ENCODE data around the gene SPAG16. TPM values are rescaled to one million over a fixed set of nuclear protein-coding genes. Genes with fewer than 3 reads are reported as not detected.

The SPAG16 gene
- total and polyA plus RNA-seq, 3 donors from 2014 or later: 69.7 to 111 (median 80.7) TPM

DNA sequence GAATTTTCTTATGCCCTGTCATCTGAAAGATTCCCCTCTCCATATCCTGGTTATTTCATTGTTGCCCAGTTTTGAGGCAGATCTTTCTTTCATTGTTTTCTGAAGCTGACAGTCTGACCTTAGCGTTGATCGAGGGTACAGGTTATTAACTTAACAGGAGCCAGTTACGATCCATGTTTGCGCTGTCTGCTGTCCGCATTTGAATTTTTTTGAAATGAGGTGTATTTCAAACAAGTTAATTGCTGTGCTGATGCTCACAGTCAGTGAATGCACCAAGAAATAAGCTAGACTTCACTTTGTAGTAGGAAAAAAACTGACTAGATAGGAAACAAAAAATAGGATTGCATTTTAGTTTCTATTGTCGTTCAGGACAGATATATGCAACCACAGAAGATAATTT, 34.8 kb upstream of the SPAG16 start:
- no peaks in the 10 kb centered on the region for H3K36me3 ChIP-seq (ENCODE audit: low read depth, missing control alignments)
- WGBS, 2 donors: 69 to 77% methylated on average over 6 of the region's 6 CpGs
- no peak overlapping the region for H3K4me3 ChIP-seq
- no peak overlapping the region for H3K27ac ChIP-seq
- peaks cover 7% of the 10 kb centered on the region for H3K4me1 ChIP-seq
- no peaks in the 10 kb centered on the region for H3K9me3 ChIP-seq
- no peak for TF ChIP-seq POLR2A (IDR thresholded peaks at IDR 0.05)
- TF ChIP-seq, protein P1, sequence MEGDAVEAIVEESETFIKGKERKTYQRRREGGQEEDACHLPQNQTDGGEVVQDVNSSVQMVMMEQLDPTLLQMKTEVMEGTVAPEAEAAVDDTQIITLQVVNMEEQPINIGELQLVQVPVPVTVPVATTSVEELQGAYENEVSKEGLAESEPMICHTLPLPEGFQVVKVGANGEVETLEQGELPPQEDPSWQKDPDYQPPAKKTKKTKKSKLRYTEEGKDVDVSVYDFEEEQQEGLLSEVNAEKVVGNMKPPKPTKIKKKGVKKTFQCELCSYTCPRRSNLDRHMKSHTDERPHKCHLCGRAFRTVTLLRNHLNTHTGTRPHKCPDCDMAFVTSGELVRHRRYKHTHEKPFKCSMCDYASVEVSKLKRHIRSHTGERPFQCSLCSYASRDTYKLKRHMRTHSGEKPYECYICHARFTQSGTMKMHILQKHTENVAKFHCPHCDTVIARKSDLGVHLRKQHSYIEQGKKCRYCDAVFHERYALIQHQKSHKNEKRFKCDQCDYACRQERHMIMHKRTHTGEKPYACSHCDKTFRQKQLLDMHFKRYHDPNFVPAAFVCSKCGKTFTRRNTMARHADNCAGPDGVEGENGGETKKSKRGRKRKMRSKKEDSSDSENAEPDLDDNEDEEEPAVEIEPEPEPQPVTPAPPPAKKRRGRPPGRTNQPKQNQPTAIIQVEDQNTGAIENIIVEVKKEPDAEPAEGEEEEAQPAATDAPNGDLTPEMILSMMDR (IDR thresholded peaks at IDR 0.05): no peak
- no peaks in the 10 kb centered on the region for H3K27me3 ChIP-seq
- intact Hi-C loops (cut with DNase I; ENCODE audit: low total_unique reads): no loop called here
- DNase-seq: no peak

DNA sequence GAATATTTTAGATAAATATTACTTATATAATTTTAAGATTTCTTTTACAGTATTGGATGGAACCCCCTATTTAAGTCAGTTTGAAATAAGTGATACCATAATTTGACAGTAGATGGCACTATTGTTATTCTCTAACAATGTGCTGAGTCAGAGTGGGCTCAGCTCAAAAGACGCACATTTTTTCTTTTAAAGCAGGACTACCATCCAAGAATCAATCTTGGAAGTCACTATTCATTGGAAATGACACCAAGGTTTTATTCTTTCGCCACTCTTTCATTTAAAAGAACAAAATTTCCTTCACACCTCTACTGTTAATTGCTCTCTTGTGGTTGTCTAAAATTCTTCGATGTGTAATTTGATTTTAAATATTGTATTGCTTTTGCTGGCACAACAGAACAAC, 32.6 kb upstream of the SPAG16 start:
- no peak overlapping the region for H3K27ac ChIP-seq
- 34 to 35% methylated on average over 3 of the region's 3 CpGs for WGBS, 2 donors
- intact Hi-C loops (cut with DNase I; ENCODE audit: low total_unique reads): no loop called here
- no peak for TF ChIP-seq POLR2A (IDR thresholded peaks at IDR 0.05)
- TF ChIP-seq, protein P1 (IDR thresholded peaks at IDR 0.05): peak; percentile 53 to 72 (median 54)
- no peak for DNase-seq
- no peaks in the 10 kb centered on the region for H3K27me3 ChIP-seq
- H3K4me3 ChIP-seq: no peak overlapping the region
- no peaks in the 10 kb centered on the region for H3K9me3 ChIP-seq
- H3K4me1 ChIP-seq: peaks cover 7% of the 10 kb centered on the region
- no peaks in the 10 kb centered on the region for H3K36me3 ChIP-seq (ENCODE audit: low read depth, missing control alignments)

DNA sequence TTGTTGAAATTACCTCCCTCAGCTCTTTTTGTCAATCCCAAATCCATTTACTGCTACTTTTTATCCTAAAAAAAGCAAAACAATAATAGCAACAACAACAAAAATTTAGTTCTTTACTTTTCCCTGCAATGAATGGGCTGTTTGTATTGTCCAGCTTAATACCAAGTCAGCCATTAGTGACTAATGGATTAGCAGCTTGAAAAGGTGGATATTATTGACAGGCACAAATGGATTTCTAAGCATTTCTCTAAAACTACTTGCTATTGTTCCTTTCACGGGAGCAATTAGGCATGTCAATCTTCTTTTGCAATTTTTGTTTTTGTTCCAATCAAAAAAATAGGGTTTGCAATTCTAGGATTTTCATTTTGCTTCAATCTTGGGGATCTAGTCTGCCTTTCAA, 32.1 kb upstream of the SPAG16 start:
- DNase-seq: no peak
- no peak overlapping the region for H3K27ac ChIP-seq
- no peaks in the 10 kb centered on the region for H3K36me3 ChIP-seq (ENCODE audit: low read depth, missing control alignments)
- TF ChIP-seq, protein P1 (IDR thresholded peaks at IDR 0.05): no peak
- no peak for TF ChIP-seq POLR2A (IDR thresholded peaks at IDR 0.05)
- no peaks in the 10 kb centered on the region for H3K9me3 ChIP-seq
- peaks cover 7% of the 10 kb centered on the region for H3K4me1 ChIP-seq
- no peaks in the 10 kb centered on the region for H3K27me3 ChIP-seq
- intact Hi-C loops (cut with DNase I; ENCODE audit: low total_unique reads): no loop called here
- 73 to 78% methylated on average over 1 of the region's 1 CpG for WGBS, 2 donors
- no peak overlapping the region for H3K4me3 ChIP-seq

DNA sequence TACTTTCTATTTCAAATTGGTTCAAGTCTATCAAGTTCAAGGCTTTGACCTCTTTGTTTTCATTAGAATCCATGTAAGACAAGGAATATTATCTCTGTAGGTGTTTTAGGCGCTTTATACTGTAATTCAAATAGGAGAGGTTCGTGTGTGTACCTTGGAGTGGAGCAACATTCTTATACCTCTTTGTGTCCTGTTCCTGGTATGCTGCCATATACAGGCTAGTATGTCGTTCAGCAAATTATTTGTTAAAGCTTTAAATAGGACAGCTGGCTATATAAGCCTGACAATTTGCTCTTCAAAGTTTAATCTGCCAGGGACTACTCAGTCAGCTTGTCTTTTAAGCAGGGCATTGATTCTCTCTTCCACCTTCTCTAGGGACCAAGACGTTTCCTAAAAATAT, 31.1 kb upstream of the SPAG16 start:
- Histone ChIP-seq H3K27me3 (no peaks in the 10 kb centered on the region), H3K9me3 (no peaks in the 10 kb centered on the region), H3K27ac (no peak overlapping the region), H3K4me1 (peaks cover 7% of the 10 kb centered on the region), H3K36me3 (ENCODE audit: low read depth, missing control alignments) (no peaks in the 10 kb centered on the region), H3K4me3 (no peak overlapping the region)
- no peak for TF ChIP-seq POLR2A (IDR thresholded peaks at IDR 0.05)
- TF ChIP-seq, protein P1 (IDR thresholded peaks at IDR 0.05): no peak
- 51 to 52% methylated on average over 4 of the region's 4 CpGs for WGBS, 2 donors
- intact Hi-C loops (cut with DNase I; ENCODE audit: low total_unique reads): no loop called here
- no peak for DNase-seq

DNA sequence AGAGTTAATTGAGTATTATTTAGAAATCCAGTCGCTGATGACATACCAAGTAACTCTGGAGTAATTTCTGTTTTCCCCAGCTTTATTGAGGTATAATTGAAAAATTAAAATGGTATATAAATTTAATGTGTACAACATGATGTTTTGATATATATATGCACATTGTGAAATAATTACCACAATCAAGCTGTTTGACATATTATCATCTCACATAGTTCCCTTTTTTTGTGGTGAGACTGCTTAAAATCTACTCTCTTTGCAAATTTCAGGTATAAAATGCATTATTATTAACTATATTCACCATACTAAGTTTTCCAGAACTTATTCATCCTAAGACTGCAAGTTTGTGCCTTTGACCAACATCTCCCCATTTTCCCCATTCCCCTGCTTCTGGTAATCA, 25.0 kb upstream of the SPAG16 start:
- Histone ChIP-seq H3K4me1 (no peaks in the 10 kb centered on the region), H3K36me3 (ENCODE audit: low read depth, missing control alignments) (no peaks in the 10 kb centered on the region), H3K27ac (no peak overlapping the region), H3K9me3 (no peaks in the 10 kb centered on the region), H3K4me3 (no peak overlapping the region), H3K27me3 (no peaks in the 10 kb centered on the region)
- intact Hi-C loops (cut with DNase I; ENCODE audit: low total_unique reads): no loop called here
- TF ChIP-seq, protein P1 (IDR thresholded peaks at IDR 0.05): no peak
- no peak for TF ChIP-seq POLR2A (IDR thresholded peaks at IDR 0.05)
- DNase-seq: no peak
- WGBS, 2 donors: 96 to 97% methylated on average over 1 of the region's 1 CpG

Data from testis (tissue), 3 donors.